ENCODE measurements around the gene NEXN.

Gene NEXN

GRCh38 chr1:77929806-77930205 lies 41.4 kb downstream of the NEXN start:
- Histone ChIP-seq H3K4me3 (no peak overlapping the region), H3K4me2 (no peak overlapping the region), H4K20me1 (no peaks in the 10 kb centered on the region), H3K27me3 (no peaks in the 10 kb centered on the region), H3K27ac (no peak overlapping the region), H3K9me3 (no peaks in the 10 kb centered on the region), H3K36me3 (no peaks in the 10 kb centered on the region), H3K9ac (no peak overlapping the region), H3K4me1 (no peaks in the 10 kb centered on the region)
- TF ChIP-seq Cebpa-rat (IDR thresholded peaks at IDR 0.05) = no peak

- no peaks in the 10 kb centered on the region for H4K20me1 ChIP-seq
- no peak overlapping the region for H3K9ac ChIP-seq
- no peaks in the 10 kb centered on the region for H3K27me3 ChIP-seq
- no peak overlapping the region for H3K27ac ChIP-seq
- H3K4me2 ChIP-seq = no peak overlapping the region
- TF ChIP-seq Cebpa-rat (IDR thresholded peaks at IDR 0.05) = no peak
- no peaks in the 10 kb centered on the region for H3K4me1 ChIP-seq
- H3K4me3 ChIP-seq = no peak overlapping the region
- peaks cover 35% of the 10 kb centered on the region; the same call in 1 of the 2 replicates for H3K36me3 ChIP-seq
- no peaks in the 10 kb centered on the region for H3K9me3 ChIP-seq
These were observed 50.2 kb downstream of the NEXN start for GRCh38 chr1:77938651-77939050.

- Histone ChIP-seq H3K27me3 (no peaks in the 10 kb centered on the region), H3K27ac (no peak overlapping the region), H4K20me1 (peaks cover 7% of the 10 kb centered on the region; the same call in 1 of the 2 replicates), H3K36me3 (peaks cover 53% of the 10 kb centered on the region), H3K4me2 (no peak overlapping the region), H3K9ac (no peak overlapping the region), H3K4me1 (no peaks in the 10 kb centered on the region), H3K4me3 (no peak overlapping the region), H3K9me3 (no peaks in the 10 kb centered on the region)
- TF ChIP-seq Cebpa-rat (IDR thresholded peaks at IDR 0.05) = no peak
These were observed 52.6 kb downstream of the NEXN start for GRCh38 chr1:77940921-77941570.

GRCh38 chr1:77942400-77943140 lies 54.1 kb downstream of the NEXN start:
- TF ChIP-seq Cebpa-rat (IDR thresholded peaks at IDR 0.05) = no peak

GRCh38 chr1:77945345-77945744 lies 56.9 kb downstream of the NEXN start:
- H3K4me3 ChIP-seq = no peak overlapping the region
- no peak overlapping the region for H3K27ac ChIP-seq
- H3K9ac ChIP-seq = no peak overlapping the region
- no peak overlapping the region for H3K4me2 ChIP-seq
- peaks cover 84% of the 10 kb centered on the region for H3K36me3 ChIP-seq
- peaks cover 19% of the 10 kb centered on the region for H3K4me1 ChIP-seq
- no peaks in the 10 kb centered on the region for H3K9me3 ChIP-seq
- TF ChIP-seq Cebpa-rat (IDR thresholded peaks at IDR 0.05) = no peak
- H3K27me3 ChIP-seq = no peaks in the 10 kb centered on the region
- peaks cover 50% of the 10 kb centered on the region for H4K20me1 ChIP-seq

More at GRCh38 chr1:77942400-77943140, 54.1 kb downstream of the NEXN start:
- no peak overlapping the region for H3K27ac ChIP-seq
- H3K4me2 ChIP-seq = no peak overlapping the region
- H3K4me1 ChIP-seq = no peaks in the 10 kb centered on the region
- no peaks in the 10 kb centered on the region for H3K9me3 ChIP-seq
- H3K9ac ChIP-seq = no peak overlapping the region
- peaks cover 22% of the 10 kb centered on the region for H4K20me1 ChIP-seq
- H3K4me3 ChIP-seq = no peak overlapping the region
- H3K36me3 ChIP-seq = peaks cover 68% of the 10 kb centered on the region
- H3K27me3 ChIP-seq = no peaks in the 10 kb centered on the region

GRCh38 chr1:77948841-77949424 lies 60.5 kb downstream of the NEXN start:
- no peaks in the 10 kb centered on the region for H3K9me3 ChIP-seq

GRCh38 chr1:77950873-77951272 lies 62.4 kb downstream of the NEXN start:
- peaks cover 99% of the 10 kb centered on the region for H4K20me1 ChIP-seq
- H3K27ac ChIP-seq = no peak overlapping the region
- no peak for TF ChIP-seq Cebpa-rat (IDR thresholded peaks at IDR 0.05)
- H3K36me3 ChIP-seq = peaks cover 90% of the 10 kb centered on the region
- no peaks in the 10 kb centered on the region for H3K9me3 ChIP-seq
- H3K27me3 ChIP-seq = no peaks in the 10 kb centered on the region
- no peak overlapping the region for H3K4me3 ChIP-seq
- peak overlapping the region; percentile 66 for H3K4me2 ChIP-seq
- H3K4me1 ChIP-seq = peaks cover 48% of the 10 kb centered on the region
- H3K9ac ChIP-seq = 0 out of 2 replicates have a peak overlapping the region, but pooled peaks have one; percentile 1

More at GRCh38 chr1:77948841-77949424, 60.5 kb downstream of the NEXN start:
- Histone ChIP-seq H3K27ac (no peak overlapping the region), H3K27me3 (no peaks in the 10 kb centered on the region), H4K20me1 (peaks cover 85% of the 10 kb centered on the region), H3K4me3 (no peak overlapping the region), H3K4me2 (peak overlapping the region; percentile 66), H3K4me1 (peaks cover 48% of the 10 kb centered on the region), H3K9ac (no peak overlapping the region), H3K36me3 (peaks cover 87% of the 10 kb centered on the region)
- no peak for TF ChIP-seq Cebpa-rat (IDR thresholded peaks at IDR 0.05)

- TF ChIP-seq Cebpa-rat (IDR thresholded peaks at IDR 0.05) = no peak
- H3K4me2 ChIP-seq = peak overlapping the region; percentile 66
- H3K9me3 ChIP-seq = no peaks in the 10 kb centered on the region
- peaks cover 48% of the 10 kb centered on the region for H3K4me1 ChIP-seq
- no peak overlapping the region; the same call in 1 of the 2 replicates for H3K27ac ChIP-seq
- peaks cover 100% of the 10 kb centered on the region for H4K20me1 ChIP-seq
- peaks cover 92% of the 10 kb centered on the region for H3K36me3 ChIP-seq
- H3K9ac ChIP-seq = no peak overlapping the region
- H3K4me3 ChIP-seq = no peak overlapping the region
- H3K27me3 ChIP-seq = no peaks in the 10 kb centered on the region
These were observed 62.9 kb downstream of the NEXN start for GRCh38 chr1:77951328-77951727.

- H4K20me1 ChIP-seq = peaks cover 100% of the 10 kb centered on the region
- no peak overlapping the region for H3K4me3 ChIP-seq
- TF ChIP-seq Cebpa-rat (IDR thresholded peaks at IDR 0.05) = no peak
- no peak overlapping the region for H3K4me2 ChIP-seq
- peaks cover 92% of the 10 kb centered on the region for H3K36me3 ChIP-seq
- H3K9ac ChIP-seq = no peak overlapping the region
- H3K27ac ChIP-seq = no peak overlapping the region
- peaks cover 43% of the 10 kb centered on the region for H3K4me1 ChIP-seq
- H3K27me3 ChIP-seq = no peaks in the 10 kb centered on the region
- H3K9me3 ChIP-seq = no peaks in the 10 kb centered on the region
These were observed 65.5 kb downstream of the NEXN start for GRCh38 chr1:77953907-77954306.

GRCh38 chr1:77954521-77954920 lies 66.1 kb downstream of the NEXN start:
- Histone ChIP-seq H3K36me3 (peaks cover 96% of the 10 kb centered on the region), H3K9ac (no peak overlapping the region), H3K27me3 (no peaks in the 10 kb centered on the region), H3K4me2 (no peak overlapping the region), H3K4me1 (peaks cover 37% of the 10 kb centered on the region), H3K27ac (no peak overlapping the region), H3K9me3 (no peaks in the 10 kb centered on the region), H3K4me3 (no peak overlapping the region), H4K20me1 (peaks cover 100% of the 10 kb centered on the region)
- TF ChIP-seq Cebpa-rat (IDR thresholded peaks at IDR 0.05) = no peak

Measured in BLaER1 (cell line).